NCI-H748 (cell line): ENCODE measurements around the gene WDR27.

Source experiments
- DNase-seq: peaks from one replicate; lab custom pipeline; 2025; ENCODE audit not compliant: unreplicated experiment; lab: John Stamatoyannopoulos, UW

Gene WDR27

DNA sequence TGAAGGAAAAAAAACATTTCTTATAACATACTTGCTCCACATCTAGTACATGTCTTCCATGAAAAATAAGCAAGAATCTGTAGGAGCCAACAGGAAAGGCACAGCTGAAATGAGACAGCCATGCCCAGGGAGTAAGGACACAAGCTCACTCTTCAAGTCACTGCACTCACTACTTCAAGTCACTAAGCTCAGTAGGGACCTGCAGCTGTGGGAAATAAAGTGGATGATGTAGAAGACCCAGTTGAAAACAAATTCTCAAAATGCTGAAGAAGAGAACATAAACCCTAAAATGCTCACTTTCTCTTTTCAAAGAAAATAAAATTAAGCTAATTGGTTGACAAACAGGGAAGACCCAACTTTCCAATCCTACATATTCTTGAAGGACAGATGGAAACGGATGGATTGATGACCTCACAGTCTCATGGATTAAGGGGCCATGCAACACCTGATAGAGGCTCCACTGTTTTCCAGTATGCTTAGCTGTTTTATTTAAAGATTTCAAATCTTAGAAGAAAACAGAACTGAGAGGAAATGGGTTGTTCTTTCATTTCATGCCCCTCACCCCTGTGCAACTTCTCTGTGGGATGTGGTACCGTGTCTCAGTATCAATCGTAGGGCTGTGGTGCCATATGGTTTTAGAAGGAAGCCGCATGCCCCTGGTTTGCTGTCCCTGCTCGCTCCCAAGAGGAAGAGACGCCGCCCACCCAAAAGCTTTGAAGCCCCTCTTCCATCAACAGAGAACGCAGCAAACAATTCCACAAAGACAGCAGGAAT, 133.3 kb downstream of the WDR27 start:
- DNase-seq: no peak

DNA sequence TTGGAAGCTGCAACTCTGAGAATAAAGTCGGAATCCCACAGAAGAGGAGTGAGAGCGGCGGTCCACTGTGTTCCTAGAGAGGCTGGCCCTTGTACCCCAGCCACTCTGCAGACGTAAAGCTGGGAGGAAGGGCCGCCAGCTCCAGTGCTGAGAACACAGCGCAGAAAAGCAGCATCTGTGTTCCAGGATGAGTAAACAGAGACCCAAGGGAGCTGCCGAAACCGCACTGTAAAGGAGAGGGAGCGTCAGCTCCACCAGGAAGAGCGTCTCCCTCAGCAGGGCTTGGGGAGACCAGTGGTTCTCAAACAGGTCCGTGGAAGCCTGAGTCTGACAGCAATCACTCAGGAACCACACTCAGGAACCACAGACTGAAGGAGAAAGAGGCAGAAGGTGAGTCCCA, 134.0 kb downstream of the WDR27 start:
- DNase-seq: no peak

DNA sequence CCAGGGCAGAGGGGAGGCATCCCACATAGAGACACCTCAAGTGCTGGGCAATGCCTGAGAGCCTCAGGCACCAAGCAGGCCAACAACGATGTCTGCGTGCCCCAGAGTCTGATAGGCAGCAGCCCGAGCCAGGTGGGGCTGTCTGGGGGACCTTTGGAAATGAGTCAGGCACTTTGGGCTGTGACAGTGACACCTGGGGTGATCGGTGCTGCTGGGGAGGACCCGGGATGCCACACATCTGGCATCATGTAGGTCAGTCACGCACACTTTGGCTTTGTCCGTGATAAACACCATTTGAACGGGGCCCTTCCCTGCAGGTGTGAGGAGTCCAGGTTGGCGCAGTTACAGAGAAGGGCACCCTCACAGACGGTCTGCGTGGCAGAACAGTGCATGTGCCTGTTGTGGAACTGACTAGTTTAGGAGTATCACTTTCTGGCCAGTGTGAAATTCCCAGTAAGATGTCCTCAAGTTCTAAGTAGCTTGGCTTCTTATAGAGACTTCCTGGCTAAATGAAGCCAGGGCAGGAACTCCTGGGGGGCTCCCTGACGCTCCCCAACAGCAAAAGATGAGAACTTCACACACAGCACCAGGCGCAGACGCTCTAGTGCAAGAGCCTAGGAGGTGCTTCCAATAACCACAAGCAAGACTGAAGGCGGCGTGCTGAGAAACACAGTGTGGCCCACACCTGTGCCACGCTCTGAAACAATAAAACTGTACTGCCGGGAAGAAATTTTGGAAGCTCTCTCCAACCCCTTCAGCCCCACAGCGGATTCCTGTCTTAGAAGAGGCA, 134.7 kb downstream of the WDR27 start:
- no peak for DNase-seq

DNA sequence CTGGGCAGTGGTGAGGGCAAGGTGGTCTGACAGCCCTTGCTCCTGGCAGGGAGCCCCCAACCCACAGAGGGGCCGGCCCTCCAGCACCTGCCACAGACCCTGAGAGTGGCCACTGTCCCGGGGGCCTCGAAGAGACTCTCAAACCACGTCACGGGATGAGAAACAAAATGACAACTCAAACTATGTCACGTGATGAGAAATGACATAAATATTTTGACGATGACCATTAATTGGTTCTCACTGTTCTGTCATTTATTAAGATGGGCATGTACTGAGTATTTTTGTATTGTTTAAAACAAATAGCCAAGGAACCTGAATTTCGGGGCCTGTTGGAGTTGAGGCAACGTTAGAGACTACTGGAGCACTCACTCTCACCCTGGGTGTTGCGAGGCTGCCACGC, 135.5 kb downstream of the WDR27 start:
- no peak for DNase-seq

DNA sequence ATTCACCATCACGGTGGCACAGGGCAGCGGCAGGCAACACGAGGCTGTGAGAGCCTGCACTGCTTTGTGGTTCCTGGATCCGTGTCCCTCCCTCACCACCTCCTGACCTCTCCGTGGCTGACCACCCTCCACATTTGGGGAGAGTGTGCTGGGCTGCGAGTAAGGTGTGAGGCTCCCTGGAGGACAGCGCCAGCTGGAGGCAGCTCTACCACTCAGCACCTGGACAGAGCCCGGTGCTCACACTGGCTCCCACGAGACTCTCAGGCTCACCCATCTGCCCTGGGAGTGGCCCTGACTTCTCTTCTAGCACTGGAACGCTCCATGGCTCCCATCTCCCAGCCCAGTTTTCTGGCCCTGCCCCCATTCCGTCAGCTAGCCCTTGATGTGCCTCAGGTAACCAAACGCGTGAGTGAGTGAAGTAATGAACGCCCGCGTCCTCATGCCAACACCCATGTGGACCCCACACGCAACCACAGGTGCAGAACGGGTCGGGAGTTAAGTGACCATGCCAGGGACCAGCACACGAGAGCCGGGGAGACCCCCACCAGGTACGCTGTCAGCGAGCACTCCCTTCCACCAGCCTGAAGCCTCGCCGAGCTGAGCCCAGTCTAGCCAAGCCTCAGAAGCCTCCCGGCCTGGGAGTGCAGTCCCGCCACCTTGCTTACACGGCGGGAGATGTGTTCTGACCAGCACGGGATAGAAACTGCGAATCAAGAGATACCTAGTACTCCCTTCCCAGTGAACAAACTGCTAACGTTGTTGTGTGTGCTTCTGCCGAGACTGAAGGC, 137.2 kb downstream of the WDR27 start:
- no peak for DNase-seq

DNA sequence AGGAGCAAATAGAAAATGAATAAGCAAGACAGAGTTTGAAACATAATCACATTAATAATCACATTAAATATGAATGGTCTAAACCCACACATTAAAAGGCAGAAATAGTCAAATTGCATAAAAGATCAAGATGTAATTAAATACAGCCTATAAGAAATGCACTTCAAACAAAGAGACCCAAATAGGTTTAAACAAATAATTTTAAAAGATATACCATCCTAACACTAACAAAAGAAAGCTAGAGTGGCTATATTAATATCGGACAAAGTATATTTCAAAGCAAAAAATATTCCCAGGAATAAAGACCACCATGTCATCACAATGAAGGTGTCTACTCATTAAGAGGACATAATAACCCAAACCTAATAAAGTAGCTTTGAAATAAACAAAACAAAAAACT, 140.2 kb downstream of the WDR27 start:
- no peak for DNase-seq

DNA sequence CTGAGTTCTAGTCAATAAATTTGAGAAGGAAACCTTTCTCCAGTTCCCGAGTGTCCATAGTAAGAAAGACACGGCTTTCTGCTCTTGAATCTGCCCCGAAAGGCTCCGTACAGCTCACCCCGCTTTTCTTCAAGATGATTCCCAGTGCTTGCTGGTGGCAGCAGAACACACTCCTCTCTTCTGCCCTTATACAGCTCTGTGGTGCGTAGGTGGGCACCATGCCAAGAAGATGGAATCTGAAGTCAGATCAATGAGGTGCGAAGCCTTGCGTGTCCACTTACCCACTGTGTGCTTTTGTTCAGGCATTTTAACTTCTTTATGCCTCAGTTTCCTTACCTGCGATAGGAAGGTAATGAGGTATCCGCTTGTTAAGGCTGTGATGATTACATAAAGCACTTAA, 142.2 kb downstream of the WDR27 start:
- no peak for DNase-seq

DNA sequence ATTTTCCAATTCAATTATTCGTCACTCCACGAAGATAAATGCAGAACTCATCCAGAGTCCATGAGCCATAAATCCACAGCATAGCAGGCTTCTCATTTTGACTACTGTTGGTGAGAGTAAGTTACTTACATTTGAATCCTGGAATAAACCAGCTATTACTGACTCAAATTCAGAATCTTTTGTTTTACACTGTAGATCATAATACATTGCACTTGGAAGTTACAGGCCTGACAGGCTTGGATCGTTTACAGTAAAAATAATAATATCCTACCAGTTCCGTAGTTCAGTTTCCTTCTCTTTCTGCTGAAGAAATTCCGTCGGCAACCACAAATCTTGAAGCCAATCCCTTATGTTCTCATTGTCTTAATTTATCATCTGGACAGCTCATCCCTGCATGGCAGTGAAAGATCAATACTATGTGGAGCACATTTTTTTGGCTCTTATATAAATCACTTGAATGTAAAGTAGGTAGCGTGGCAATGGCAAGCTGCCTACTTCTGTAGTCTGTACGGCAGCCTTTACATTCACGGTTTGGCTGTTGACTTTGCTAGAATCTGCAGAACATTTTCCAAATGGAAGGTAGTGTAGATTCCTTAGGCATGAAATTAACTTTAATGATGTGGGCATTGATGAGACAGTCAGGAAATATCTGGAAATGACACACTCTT, 142.9 kb downstream of the WDR27 start:
- no peak for DNase-seq

DNA sequence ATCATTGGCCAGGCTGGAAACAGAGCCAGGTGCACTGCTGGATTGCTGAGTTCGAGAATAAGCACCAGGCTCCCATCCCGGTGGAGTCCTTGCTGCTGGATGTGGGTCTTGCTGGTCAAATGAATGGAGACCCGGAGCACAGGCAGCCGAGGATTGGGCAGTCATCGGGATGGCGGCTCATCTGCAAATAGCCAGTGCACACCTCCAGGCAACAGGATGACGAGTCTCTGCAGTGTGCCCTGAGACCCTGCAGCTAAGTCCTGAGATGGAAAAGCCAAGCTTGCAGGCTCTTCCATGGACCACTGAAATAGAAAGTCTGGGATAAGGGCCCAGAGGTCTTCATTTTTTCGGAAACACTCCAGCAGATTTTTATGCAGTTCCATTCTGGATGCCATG, 143.5 kb downstream of the WDR27 start:
- DNase-seq: no peak

DNA sequence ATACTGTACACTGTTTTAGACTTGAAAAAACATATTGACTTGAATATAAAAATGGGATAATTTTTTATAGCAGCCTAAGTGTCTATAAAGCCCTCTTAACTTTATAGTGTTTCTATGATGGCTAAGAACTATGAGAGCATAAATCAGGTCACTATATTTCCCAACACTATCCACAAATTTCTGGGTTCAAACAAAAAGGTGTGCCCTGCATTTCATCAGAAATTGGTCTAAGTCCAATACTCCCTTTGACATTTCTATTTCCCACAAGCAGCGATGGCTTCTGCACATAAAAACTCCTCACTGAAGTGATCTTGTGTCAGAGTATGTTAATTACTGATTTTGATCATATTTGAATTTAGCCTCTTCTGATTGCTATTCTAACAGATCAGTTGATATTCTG, 143.9 kb downstream of the WDR27 start:
- DNase-seq: no peak

DNA sequence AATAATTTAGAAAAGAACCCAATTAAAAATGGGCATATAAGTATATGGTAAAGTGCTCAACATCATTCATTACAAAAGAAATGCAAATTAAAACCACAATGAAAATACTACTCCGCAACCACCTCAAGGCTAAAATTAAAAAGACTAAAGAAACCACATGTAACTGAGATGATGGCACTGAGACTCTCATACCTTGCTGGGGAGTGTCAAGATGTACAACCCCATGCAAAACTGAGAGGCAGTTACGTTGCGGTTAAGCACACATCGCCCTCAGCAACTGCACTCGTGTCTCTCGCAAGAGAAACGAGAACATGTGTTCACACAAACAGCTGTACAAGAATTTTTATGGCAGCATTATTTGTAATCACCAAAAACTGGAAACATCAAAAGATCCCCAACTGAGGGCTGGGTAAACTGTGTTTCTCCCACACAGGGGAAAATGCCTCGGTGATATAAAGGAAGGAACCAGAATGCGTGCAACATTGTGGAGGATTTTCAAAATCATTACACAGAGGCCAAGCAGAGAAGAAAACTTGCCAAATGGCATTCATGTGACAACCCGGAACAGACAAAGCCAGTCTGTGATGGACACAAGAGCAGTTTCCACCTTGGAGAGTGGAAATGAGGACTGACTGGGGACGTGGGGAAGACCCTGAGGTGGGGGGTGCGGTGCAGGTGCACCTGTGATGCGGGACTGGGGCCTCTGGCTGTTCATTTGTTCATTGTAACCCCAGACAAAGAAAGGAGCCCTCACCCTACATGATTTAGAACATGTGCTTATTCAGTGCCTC, 144.9 kb downstream of the WDR27 start:
- no peak for DNase-seq

DNA sequence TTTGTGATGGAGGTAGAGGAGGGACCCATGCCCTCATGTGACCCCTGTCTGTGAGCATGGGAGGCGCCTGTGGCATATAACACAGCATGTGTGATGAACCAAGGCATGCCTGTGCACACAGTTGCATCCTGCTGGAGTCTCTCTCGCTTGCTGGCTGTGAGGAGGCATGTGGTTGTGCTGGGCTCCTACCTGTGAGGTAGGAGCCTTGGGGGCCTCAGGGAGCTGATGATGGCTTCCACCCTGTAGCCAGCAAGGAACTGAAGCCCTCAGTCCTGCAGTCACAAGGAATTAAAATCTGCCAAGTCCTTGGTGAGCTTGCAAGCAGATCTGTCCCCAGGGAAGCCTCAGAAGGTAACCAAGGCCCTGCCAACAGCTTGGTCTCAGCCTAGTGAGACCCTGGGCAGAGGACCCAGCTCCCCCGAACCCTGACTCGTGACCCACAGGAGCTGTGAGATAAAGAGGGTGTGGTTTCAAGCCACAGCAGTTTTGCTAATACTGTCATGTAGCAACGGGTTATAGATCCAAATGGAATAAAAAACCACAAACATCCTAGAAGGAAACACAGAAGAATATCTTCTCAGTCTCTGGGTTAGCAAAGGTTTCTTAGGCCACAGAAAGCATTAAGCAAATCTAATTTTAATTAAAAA, 145.7 kb downstream of the WDR27 start:
- DNase-seq: no peak

DNA sequence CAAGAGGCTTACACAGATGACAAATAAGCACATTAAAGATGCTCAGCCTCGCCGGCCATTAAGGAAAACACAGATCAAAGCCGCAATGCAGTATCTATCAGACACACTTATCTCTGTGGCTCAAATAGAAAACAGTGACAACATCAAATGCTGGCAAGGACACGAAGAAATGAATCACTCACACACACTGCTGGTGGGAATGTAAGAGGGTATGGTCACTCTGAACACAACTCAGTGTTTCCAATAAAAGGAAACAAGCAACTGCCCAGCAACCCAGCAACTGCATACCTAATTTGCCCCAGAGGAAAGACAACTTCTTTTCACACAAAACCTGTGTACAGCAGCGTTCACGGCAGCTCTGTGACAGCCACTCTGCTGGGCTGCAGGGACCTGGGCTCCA, 155.8 kb downstream of the WDR27 start:
- DNase-seq: no peak

DNA sequence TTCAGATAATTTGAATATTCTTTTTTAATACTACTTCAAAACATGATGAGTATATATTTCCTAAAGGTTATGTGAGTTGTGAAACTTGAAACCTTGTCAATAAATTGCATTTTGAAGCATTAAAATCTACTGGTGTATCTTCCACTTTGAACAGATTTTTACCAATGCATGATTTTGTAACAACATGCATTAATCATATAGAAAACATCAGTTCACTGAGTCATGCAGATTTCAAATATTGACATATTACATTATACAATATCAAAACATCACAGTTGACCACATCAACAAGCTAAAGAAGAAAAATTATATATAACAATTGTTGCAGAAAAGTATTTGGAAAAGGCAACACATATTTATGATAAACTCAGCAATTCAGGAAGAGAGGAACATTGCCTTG, 158.1 kb downstream of the WDR27 start:
- no peak for DNase-seq

DNA sequence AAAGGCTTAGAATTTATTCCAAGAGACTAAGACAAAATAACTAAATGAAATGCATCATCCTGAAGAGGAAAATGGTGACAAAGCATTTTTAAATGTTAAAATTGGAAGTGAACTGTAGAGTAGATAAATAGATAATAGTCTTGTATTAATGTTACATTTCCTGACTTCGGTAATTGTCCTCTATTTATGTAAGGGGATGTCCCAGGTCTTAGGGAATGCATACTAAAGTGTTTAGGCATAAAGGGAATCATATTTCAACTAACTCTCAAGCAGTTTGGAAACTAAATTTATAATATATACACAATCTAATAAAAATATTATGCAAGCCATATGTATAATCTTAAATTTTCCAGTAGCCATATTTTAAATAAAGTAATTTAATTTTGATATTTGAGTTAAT, 159.3 kb downstream of the WDR27 start:
- DNase-seq: no peak

DNA sequence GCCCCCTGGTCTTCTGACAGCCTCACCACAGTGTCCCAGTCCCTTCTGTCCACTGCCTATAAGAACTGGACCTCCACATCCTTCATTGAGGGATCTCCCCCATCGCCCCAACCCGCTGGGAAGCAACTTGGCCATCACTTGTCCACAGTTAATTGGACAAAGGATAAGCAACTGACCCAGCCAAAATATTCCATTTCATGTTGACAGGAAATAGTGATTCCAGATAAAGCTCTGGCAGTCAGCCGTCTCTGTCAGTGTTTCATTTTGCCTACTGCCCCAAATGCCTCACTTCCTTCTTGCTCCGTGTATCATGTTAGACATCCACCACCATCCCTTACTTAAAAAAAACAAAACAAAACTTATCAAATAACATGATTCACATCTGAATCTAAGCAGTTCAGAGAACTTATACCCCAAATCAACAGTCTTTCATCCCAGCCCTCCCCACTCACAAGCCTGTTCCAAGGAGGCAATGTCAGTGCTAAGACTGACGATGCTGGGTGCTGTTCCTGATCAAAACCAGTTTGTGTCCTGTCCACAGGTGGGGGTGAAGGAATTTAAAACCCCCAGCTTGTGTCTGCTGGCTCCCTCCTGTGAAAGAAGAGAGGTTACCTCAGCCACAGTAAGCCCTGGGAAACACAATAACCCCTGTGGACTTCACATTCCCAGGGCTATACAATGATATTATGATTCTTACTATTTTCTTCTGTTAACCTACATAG, 162.5 kb downstream of the WDR27 start:
- DNase-seq: no peak

DNA sequence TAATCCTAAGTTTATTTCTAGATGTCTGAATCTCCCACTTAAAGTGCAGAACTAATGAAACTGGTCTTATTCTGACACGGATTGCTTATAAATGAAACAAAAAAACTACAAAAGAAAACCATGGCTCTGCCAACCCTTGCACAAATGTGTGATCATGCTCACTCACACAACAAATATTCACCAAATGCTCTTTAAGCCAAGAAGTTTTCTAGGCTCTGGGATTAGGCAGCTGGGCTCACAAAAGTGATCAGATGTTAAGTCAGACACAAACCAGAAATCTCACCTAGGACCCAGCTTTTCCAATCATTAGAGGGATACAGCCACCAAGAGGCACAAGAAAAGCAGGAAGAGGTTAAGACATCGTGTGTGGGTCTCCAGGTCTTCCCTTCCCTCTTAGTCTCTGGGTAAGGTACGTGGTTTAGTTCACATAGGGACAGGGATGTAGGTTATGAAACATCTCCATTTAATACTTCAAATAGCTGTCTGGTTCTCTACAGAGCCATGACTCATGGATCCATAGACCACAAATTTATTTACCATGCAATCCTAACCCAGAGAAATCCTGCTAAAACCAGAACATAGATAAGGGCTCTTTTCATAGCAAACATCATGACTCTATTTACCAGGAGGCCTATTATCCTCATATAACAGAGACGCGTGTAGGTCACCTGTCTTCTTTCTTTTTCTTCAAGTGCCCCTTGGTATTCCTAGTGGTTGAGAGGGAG, 165.2 kb downstream of the WDR27 start:
- DNase-seq: no peak

DNA sequence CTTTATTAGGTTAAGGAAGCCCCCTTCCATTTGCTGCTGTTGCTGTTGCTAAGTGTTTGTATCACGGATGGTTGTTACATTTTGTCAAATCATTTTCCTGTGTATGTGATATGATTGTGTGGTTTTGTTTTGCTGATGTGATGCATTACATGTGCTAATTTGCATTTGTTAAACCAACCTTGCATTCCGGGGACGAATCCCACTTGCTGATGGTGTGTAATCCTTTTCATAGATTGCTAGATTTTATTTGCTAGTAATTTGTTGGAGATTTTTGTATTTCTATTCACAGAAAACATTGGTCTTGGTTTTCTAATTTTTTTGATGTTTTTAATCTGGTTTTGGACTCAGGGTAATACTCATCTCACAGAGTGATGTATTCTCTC, 167.8 kb downstream of the WDR27 start:
- no peak for DNase-seq
